HG03135 (cell line): ENCODE results near the gene PPP1R1B.
"Not testable (repeated sequence)": the region's sequence is repeated elsewhere in the genome, so short reads cannot be mapped to it uniquely, and the experiment has no call there.

Experiments
- ATAC-seq: cut with Tn5 transposase; IDR thresholded peaks from one replicate; pipeline ENCODE4 v1.9.1; 2021; ENCODE audit warnings: mild to moderate bottlenecking, moderate library complexity; ENCODE audit not compliant: unreplicated experiment

PPP1R1B gene

DNA sequence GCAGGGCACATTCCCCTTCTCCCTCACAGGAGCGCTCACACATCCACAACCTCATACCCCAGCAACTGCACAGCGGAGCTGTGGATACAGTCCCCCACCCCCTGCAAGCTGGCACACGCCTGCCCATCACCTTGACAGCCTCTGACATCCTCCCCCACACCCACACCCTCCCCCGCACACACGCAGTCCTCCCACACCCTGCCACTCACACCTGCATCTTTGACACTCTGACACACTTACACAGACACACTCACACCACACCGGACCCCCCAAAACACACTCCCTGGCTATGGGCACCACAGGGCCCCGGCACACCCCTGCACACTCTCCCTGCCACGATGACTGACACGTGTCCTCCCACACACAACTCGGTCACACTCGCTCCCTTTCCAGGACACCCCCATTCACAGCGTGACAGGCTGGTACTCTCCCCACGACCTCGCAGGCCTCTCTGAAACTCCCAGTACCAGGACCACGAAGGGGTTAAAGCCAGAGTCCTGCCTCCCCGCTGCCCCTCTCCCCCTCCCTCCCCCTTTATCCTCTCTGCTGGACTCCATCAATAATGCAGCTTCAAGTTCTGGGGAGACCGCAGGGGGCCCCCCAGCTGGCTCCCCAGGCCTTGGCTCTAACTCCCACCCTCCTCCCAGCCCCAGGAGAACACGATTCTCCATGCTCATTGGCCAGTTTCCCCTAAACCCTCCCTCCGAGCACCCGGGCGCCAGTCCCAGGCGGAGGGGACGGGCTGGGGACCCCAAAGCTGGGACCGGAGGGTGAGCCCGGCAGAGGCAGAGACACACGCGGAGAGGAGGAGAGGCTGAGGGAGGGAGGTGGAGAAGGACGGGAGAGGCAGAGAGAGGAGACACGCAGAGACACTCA is at the start of gene PPP1R1B:
PPP1R1B (plus strand) TSS at position 782 of the 876 bp plus-strand sequence. CDS start 441 bp downstream, outside the sequence.
- ATAC-seq, result no peak

DNA sequence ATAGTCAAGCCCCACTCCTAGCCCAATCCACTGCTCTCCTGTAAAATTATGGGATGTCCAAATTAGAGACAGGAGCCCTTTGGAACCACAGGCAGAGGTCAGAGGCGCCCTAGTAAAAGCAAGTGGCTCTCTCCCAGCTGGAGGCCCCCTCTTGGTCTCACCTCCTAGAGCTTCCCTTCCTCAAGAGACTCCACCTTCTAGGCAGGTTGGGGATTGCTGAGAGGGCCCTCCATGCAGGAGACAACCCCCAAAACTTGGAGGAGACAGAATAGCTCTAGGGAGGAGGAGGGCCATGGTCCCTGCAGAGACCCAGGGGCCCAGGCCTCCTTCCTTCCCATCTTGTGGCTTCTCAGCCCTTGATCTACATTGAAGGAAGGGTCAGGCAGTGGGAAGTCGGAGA is 48.5 kb upstream of the PPP1R1B start:
- ATAC-seq, result no peak

- ATAC-seq, result no peak
Observed at GRCh38 chr17:39579318-39580081, 47.3 kb upstream of the PPP1R1B start.

DNA sequence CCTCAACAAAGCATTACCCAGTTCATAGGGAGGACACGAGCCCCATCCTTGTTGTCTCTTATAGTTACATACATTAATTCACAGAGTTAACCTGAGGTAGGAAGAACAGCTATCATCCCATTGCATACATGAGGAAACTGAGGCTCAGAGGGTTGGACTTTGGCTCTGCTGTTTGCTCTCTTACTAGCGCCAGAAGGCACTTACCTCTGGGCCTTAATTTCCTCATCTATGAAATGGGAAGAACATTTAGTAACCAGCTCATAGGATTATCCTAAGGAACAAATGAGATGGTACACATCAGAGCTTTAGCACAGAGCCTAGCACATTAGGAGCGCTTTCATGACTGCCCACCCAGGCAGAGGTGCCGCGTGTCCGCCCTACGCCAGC is 46.7 kb upstream of the PPP1R1B start:
- no peak for ATAC-seq

GRCh38 chr17:39581071-39581758 is 45.5 kb upstream of the PPP1R1B start:
- no peak for ATAC-seq

DNA sequence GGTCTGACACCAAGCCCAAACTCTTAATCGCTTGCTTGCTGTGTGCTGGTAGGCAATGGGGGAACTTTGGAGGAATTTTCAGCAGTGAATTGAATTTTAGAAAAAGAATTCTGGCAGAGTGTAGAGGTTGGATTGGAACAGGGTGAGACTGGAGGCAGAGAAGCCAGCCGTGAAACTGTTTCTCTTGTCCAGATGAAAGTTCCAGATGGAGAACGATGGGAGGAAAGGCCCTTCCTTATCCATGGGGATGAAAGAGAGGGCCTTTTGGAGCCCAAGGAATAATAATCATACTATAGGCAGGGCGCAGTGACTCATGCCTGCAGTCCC is 45.0 kb upstream of the PPP1R1B start:
- ATAC-seq, result no peak

- no peak for ATAC-seq
Observed at GRCh38 chr17:39582658-39583057, 44.1 kb upstream of the PPP1R1B start.

GRCh38 chr17:39590180-39590579 is 36.6 kb upstream of the PPP1R1B start:
- ATAC-seq, result not testable (repeated sequence)

GRCh38 chr17:39591958-39592954 is 34.5 kb upstream of the PPP1R1B start:
- ATAC-seq, result no peak

GRCh38 chr17:39593371-39593770 is 33.4 kb upstream of the PPP1R1B start:
- ATAC-seq, result no peak

- no peak for ATAC-seq
Observed at GRCh38 chr17:39595294-39595693, 31.5 kb upstream of the PPP1R1B start.

- ATAC-seq, result no peak
Observed at GRCh38 chr17:39595928-39596510, 30.7 kb upstream of the PPP1R1B start.

- no peak for ATAC-seq
Observed at GRCh38 chr17:39596543-39597267, 30.0 kb upstream of the PPP1R1B start.

DNA sequence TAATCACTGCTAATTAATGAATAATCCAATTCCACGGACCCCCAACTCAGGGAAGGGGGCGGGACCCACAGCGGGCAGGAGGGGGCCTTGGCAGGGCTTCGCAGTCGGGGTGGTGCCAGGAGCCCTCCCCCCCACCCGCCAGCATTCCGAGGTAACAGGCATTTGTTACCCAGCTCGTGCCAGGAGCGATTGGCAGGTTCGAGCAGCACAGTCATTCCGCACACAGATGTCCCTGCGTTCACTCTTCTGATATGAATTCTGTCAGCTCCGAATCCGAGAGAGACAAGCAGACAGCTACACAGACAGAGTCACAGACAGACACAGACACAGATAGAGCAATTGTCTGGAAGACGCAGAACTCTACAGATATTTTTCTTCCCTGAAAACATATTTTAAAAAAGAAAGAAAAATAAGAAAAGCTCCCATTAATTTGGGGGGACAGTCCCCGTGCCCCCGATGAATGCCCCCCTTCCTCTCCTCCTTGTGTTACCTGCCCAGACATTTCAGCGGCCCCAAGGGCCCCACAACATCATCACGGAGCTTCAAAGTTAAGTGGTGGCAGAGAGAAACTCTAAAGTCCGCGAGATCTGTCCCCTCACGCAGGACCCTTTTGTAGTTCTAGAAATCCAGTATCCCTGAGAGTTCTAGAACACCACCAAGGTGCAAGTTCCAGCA is 29.2 kb upstream of the PPP1R1B start:
- ATAC-seq, result no peak

DNA sequence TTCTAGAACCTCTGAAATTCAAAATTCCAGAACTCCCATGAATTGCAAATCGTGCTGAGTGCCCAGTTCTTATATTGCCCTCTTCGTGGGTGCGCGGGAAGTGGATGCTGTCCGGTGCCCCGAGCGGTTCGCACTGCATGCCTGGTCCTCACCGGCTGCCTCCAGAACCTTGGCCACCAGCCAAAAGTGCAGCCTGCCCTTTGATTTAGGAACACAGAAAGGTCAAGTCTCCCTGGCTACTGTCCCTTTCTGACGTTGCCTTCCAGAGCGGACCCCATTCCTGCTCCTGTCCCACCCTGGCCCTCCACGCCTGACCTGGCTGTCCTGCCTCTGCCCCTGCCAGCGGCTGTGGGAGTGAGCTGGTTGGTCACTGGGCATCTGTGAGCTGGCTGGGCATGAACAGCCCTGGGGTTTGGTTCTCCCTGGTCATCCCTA is 28.7 kb upstream of the PPP1R1B start:
- ATAC-seq, result no peak

DNA sequence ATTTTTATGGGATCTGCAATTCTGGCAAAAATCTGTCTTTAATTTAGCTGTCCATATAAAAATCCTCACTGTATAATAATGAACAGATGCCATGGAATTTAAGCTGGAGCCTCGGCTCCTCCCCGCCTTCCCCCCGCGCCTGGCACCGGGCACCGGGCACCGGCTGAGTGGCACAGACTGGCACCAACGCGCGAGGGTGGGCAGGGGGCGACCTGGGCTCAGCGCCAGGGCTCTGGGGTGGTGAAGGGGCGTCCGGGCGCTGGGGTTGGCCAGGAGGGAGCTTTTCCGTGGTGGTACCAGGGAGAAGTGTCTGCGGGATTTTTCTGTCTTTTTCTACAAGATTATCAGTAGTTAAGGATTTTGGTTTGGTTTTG is 28.1 kb upstream of the PPP1R1B start:
- no peak for ATAC-seq

- ATAC-seq, result no peak
Observed at GRCh38 chr17:39599004-39599664, 27.6 kb upstream of the PPP1R1B start.

DNA sequence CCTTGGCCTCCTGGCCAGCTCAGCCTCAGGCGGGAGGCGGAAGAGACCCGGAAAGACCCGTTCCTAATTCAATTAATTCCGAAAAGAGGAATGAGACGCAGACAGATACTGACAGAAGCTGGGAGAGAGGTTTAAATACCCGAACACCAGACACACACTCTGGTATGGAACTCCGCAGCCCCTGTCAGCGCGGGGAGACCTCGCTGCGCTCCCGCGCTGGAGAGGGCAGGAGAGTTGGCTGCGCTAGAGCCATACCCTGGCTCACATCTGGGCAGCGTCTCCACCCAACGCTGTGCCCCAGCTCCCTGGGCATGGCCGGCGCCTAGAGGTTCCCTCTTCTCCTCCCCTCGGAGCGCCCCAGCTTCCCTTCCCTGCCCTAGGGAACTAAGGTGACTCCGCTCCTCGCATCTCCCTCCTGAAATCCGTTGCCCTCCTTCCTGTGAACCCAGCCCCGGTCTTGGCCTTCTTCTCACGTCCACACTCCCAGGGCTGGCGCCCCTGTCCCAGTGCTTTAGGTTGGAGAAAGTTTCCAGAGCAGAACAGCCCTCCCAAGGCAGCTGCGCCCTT is 27.0 kb upstream of the PPP1R1B start:
- no peak for ATAC-seq
